CD8-positive, alpha-beta memory T cell (primary cell): ENCODE measurements around the gene PARP3. TPM values are rescaled to one million over a fixed set of nuclear protein-coding genes. Genes with fewer than 3 reads are reported as not detected.

Source experiments
- CTCF ChIA-PET: fragments of 350-600 bp; sonication (Branson Sonifier 250); formaldehyde crosslinking; loops from one replicate; lab custom pipeline; 2021; ENCODE audit warnings: antibody characterized with exemption; lab: Charles Lee
- POLR2A ChIA-PET: fragments of 350-600 bp; sonication (Branson Sonifier 250); formaldehyde crosslinking; loops from one replicate; lab custom pipeline; 2021; ENCODE audit warnings: antibody characterized with exemption; lab: Charles Lee
- DNase-seq, 5 donors: peaks; one replicate each; pipeline versions ENCODE4 v3.0.0 to v3.0.0-alpha.2; 2020 to 2022; ENCODE audit warnings: mixed read lengths in 1 of 5
- H3K27ac ChIP-seq: one replicate; pipeline ENCODE4 v1.7.0; 2013; ENCODE audit warnings: low read depth, mild to moderate bottlenecking, low read length, moderate library complexity
- H3K27me3 ChIP-seq: 2 replicates; pipeline ENCODE4 v1.7.0; 2013; ENCODE audit warnings: low read length, mild to moderate bottlenecking; ENCODE audit not compliant: insufficient read depth, poor library complexity, severe bottlenecking
- H3K36me3 ChIP-seq: 2 replicates; pipeline ENCODE4 v1.7.0; 2013; ENCODE audit warnings: mild to moderate bottlenecking, low read length, moderate library complexity; ENCODE audit not compliant: insufficient read depth
- H3K4me1 ChIP-seq: 2 replicates; pipeline ENCODE4 v1.7.0; 2013; ENCODE audit warnings: mild to moderate bottlenecking, low read length, moderate library complexity; ENCODE audit not compliant: insufficient read depth
- H3K4me3 ChIP-seq: 2 replicates; pipeline ENCODE4 v1.7.0; 2013; ENCODE audit warnings: mild to moderate bottlenecking, low read length
- H3K9me3 ChIP-seq: 2 replicates; pipeline ENCODE4 v1.7.0; 2013; ENCODE audit warnings: mild to moderate bottlenecking, low read length
- H3K27ac Mint-ChIP-seq, 8 donors: one replicate each; pipeline ENCODE4 v1.8.0; 2020 to 2021; ENCODE audit warnings: mixed read lengths in 8 of 8, mild to moderate bottlenecking in 6 of 8, inconsistent platforms in 3 of 8, moderate library complexity in 3 of 8
- H3K27me3 Mint-ChIP-seq, 2 donors: one replicate each; pipeline ENCODE4 v1.8.0; 2020 to 2021; ENCODE audit warnings: mixed read lengths in 2 of 2, mild to moderate bottlenecking in 1 of 2, moderate library complexity in 1 of 2
- H3K36me3 Mint-ChIP-seq, 3 donors: one replicate each; pipeline ENCODE4 v1.8.0; 2020 to 2021; ENCODE audit warnings: mixed read lengths in 3 of 3, inconsistent platforms in 1 of 3, mild to moderate bottlenecking in 1 of 3
- H3K4me1 Mint-ChIP-seq, 3 donors: one replicate each; pipeline ENCODE4 v1.8.0; 2020 to 2021; ENCODE audit warnings: mixed read lengths in 3 of 3, inconsistent platforms in 1 of 3, mild to moderate bottlenecking in 1 of 3
- H3K4me3 Mint-ChIP-seq, 7 donors: one replicate each; pipeline ENCODE4 v1.8.0; 2020 to 2021; ENCODE audit warnings: mixed read lengths in 7 of 7, mild to moderate bottlenecking in 6 of 7, moderate library complexity in 4 of 7, inconsistent platforms in 2 of 7
- H3K9me3 Mint-ChIP-seq, 5 donors: one replicate each; pipeline ENCODE4 v1.8.0; 2020 to 2022; ENCODE audit warnings: mixed read lengths in 5 of 5, mild to moderate bottlenecking in 3 of 5, moderate library complexity in 2 of 5, inconsistent platforms in 1 of 5
- polyA plus RNA-seq: library from polyadenylated mRNA; unstranded; fragments of 300-500 nt; fragmentation: Illumina TruSeq; gene quantifications from one replicate; pipeline ENCODE4 v1.2.3, GENCODE V29; 2021
- total RNA-seq, 2 experiments: library from RNA; stranded (reverse); gene quantifications; one replicate each; pipeline ENCODE4 v1.2.3, GENCODE V29; 2021

Gene PARP3
- total and polyA plus RNA-seq, 3 experiments from 2014 or later, result 5.9 to 11.5 (median 9.5) TPM

- Mint-ChIP-seq H3K27ac (peak overlapping the region in 7 of 8 donors; percentile 30 to 89 (median 63)), H3K9me3 (no peaks in the 10 kb centered on the region), H3K4me1 (peaks cover 14 to 44% (median 31%) of the 10 kb centered on the region in 3 donors), H3K4me3 (peak overlapping the region; percentile 72 to 86 (median 81)), H3K27me3 (no peaks in the 10 kb centered on the region), H3K36me3 (peaks cover 0 to 4% (median 3%) of the 10 kb centered on the region in 3 donors)
- Histone ChIP-seq H3K36me3 (no peaks in the 10 kb centered on the region), H3K9me3 (no peaks in the 10 kb centered on the region), H3K4me3 (peak overlapping the region; percentile 58), H3K27ac (peak overlapping the region; percentile 57), H3K27me3 (no peaks in the 10 kb centered on the region), H3K4me1 (peaks cover 16% of the 10 kb centered on the region)
- ChIA-PET POLR2A (interaction anchor here (0.5 to 0.7 kb wide), 2 partner anchors 14 to 234 kb away, joined by 3 read pairs; no protein-coding TSS in a partner anchor), CTCF (no interaction called here)
- DNase-seq, result peak in 1 of 5 donors; percentile 21
Measured at GRCh38 chr3:51966922-51967383, 24.8 kb downstream of the PARP3 start.

GRCh38 chr3:51967384-51968169 is 25.4 kb downstream of the PARP3 start, which contains the start of gene PCBP4:
TSS of gene PCBP4 (minus strand) at chr3:51967454. CDS start at chr3:51961240, 6,214 bp downstream.
- ChIA-PET POLR2A (interaction anchor here (0.6 to 1.4 kb wide), 4 partner anchors 12 to 26 kb away, joined by 3 to 6 read pairs (median 3); partner anchors contain the start of genes ACY1 and RRP9), CTCF (interaction anchor here (1.1 to 1.3 kb wide), 2 partner anchors 19 to 26 kb away, joined by 3 to 5 read pairs; partner anchors contain the start of gene RRP9)
- Histone ChIP-seq H3K27me3 (no peaks in the 10 kb centered on the region), H3K36me3 (no peaks in the 10 kb centered on the region), H3K4me3 (peak within 1 kb of the TSS; percentile 58), H3K9me3 (no peaks in the 10 kb centered on the region), H3K4me1 (peaks cover 16% of the 10 kb centered on the region), H3K27ac (peak within 1 kb of the TSS; percentile 57)
- H3K9me3 Mint-ChIP-seq, result no peaks in the 10 kb centered on the region
- H3K27me3 Mint-ChIP-seq, result no peaks in the 10 kb centered on the region
- peak within 1 kb of the TSS; percentile 79 to 90 (median 84) for H3K4me3 Mint-ChIP-seq
- H3K4me1 Mint-ChIP-seq, result peaks cover 14 to 49% (median 34%) of the 10 kb centered on the region in 3 donors
- DNase-seq, result peak in 4 of 5 donors; percentile 29 to 62 (median 35)
- H3K27ac Mint-ChIP-seq, result peak within 1 kb of the TSS; percentile 30 to 94 (median 83)
- H3K36me3 Mint-ChIP-seq, result peaks cover 0 to 4% (median 3%) of the 10 kb centered on the region in 3 donors

GRCh38 chr3:51968170-51968775 is 26.1 kb downstream of the PARP3 start:
- Mint-ChIP-seq H3K36me3 (peaks cover 0 to 4% (median 3%) of the 10 kb centered on the region in 3 donors), H3K4me1 (peaks cover 14 to 50% (median 35%) of the 10 kb centered on the region in 3 donors), H3K4me3 (peak overlapping the region; percentile 75 to 90 (median 84)), H3K27me3 (no peaks in the 10 kb centered on the region), H3K9me3 (no peaks in the 10 kb centered on the region), H3K27ac (peak overlapping the region in 7 of 8 donors; percentile 60 to 94 (median 75))
- Histone ChIP-seq H3K27me3 (no peaks in the 10 kb centered on the region), H3K4me1 (peaks cover 16% of the 10 kb centered on the region), H3K4me3 (peak overlapping the region; percentile 36), H3K36me3 (no peaks in the 10 kb centered on the region), H3K27ac (peak overlapping the region; percentile 51), H3K9me3 (no peaks in the 10 kb centered on the region)
- DNase-seq, result no peak
- POLR2A ChIA-PET, result interaction anchor here (0.6 to 1.4 kb wide), 6 partner anchors 12 to 310 kb away, joined by 3 to 6 read pairs (median 3); partner anchors contain the start of genes ACY1 and RRP9
- CTCF ChIA-PET, result interaction anchor here (1.1 to 1.6 kb wide), 4 partner anchors 12 to 28 kb away, joined by 3 to 5 read pairs (median 3); partner anchors contain the start of genes RPL29 and RRP9

- Histone ChIP-seq H3K4me1 (peaks cover 19% of the 10 kb centered on the region), H3K9me3 (no peaks in the 10 kb centered on the region), H3K27me3 (no peaks in the 10 kb centered on the region), H3K4me3 (no peak overlapping the region), H3K27ac (no peak overlapping the region), H3K36me3 (no peaks in the 10 kb centered on the region)
- Mint-ChIP-seq H3K4me3 (peak overlapping the region; percentile 62 to 90 (median 84)), H3K27ac (peak overlapping the region; percentile 31 to 94 (median 70)), H3K27me3 (no peaks in the 10 kb centered on the region), H3K9me3 (no peaks in the 10 kb centered on the region), H3K36me3 (peaks cover 0 to 11% (median 3%) of the 10 kb centered on the region in 3 donors), H3K4me1 (peaks cover 18 to 58% (median 40%) of the 10 kb centered on the region in 3 donors)
- DNase-seq, result no peak
- CTCF ChIA-PET, result interaction anchor here (1.1 to 6.2 kb wide), 5 partner anchors 11 to 28 kb away, joined by 3 to 65 read pairs (median 3); partner anchors contain the start of genes PARP3, RPL29 and RRP9
- POLR2A ChIA-PET, result no interaction called here
Measured at GRCh38 chr3:51968883-51969678, 26.9 kb downstream of the PARP3 start.

- Histone ChIP-seq H3K36me3 (no peaks in the 10 kb centered on the region), H3K27me3 (no peaks in the 10 kb centered on the region), H3K4me3 (no peak overlapping the region), H3K9me3 (no peaks in the 10 kb centered on the region), H3K4me1 (peaks cover 26% of the 10 kb centered on the region), H3K27ac (no peak overlapping the region)
- no peak for DNase-seq
- Mint-ChIP-seq H3K4me1 (peaks cover 20 to 65% (median 40%) of the 10 kb centered on the region in 3 donors), H3K27me3 (no peaks in the 10 kb centered on the region), H3K36me3 (peaks cover 0 to 12% (median 3%) of the 10 kb centered on the region in 3 donors), H3K9me3 (no peaks in the 10 kb centered on the region), H3K4me3 (peak overlapping the region in 3 of 7 donors; percentile 12 to 79 (median 36)), H3K27ac (peak overlapping the region in 1 of 8 donors; percentile 79)
- CTCF ChIA-PET, result interaction anchor here (1.4 to 6.2 kb wide), 4 partner anchors 10 to 26 kb away, joined by 3 to 65 read pairs (median 4); partner anchors contain the start of genes PARP3, RPL29 and RRP9
- POLR2A ChIA-PET, result no interaction called here
Measured at GRCh38 chr3:51969841-51970240, 27.7 kb downstream of the PARP3 start.

GRCh38 chr3:51970606-51971300 is 28.6 kb downstream of the PARP3 start:
- POLR2A ChIA-PET, result no interaction called here
- Mint-ChIP-seq H3K27me3 (no peaks in the 10 kb centered on the region), H3K9me3 (no peaks in the 10 kb centered on the region), H3K4me1 (peaks cover 20 to 63% (median 38%) of the 10 kb centered on the region in 3 donors), H3K4me3 (peak overlapping the region in 6 of 7 donors; percentile 15 to 87 (median 34)), H3K27ac (peak overlapping the region in 4 of 8 donors; percentile 11 to 79 (median 24)), H3K36me3 (peaks cover 0 to 17% (median 0%) of the 10 kb centered on the region in 3 donors)
- H3K4me3 ChIP-seq, result no peak overlapping the region
- H3K27ac ChIP-seq, result no peak overlapping the region
- no peak for DNase-seq
- CTCF ChIA-PET, result interaction anchor here (2.0 to 6.2 kb wide), 2 partner anchors 12 to 27 kb away, joined by 6 to 65 read pairs; partner anchors contain the start of genes PARP3 and RRP9
- H3K36me3 ChIP-seq, result no peaks in the 10 kb centered on the region
- H3K4me1 ChIP-seq, result peaks cover 25% of the 10 kb centered on the region
- no peaks in the 10 kb centered on the region for H3K27me3 ChIP-seq
- no peaks in the 10 kb centered on the region for H3K9me3 ChIP-seq
